Eye (tissue), 1 donor: ENCODE data around the gene TDRD9.

Source experiments
- DNase-seq: peaks from one replicate; pipeline ENCODE4 v3.0.0-alpha.2; 2015

The TDRD9 gene

DNA sequence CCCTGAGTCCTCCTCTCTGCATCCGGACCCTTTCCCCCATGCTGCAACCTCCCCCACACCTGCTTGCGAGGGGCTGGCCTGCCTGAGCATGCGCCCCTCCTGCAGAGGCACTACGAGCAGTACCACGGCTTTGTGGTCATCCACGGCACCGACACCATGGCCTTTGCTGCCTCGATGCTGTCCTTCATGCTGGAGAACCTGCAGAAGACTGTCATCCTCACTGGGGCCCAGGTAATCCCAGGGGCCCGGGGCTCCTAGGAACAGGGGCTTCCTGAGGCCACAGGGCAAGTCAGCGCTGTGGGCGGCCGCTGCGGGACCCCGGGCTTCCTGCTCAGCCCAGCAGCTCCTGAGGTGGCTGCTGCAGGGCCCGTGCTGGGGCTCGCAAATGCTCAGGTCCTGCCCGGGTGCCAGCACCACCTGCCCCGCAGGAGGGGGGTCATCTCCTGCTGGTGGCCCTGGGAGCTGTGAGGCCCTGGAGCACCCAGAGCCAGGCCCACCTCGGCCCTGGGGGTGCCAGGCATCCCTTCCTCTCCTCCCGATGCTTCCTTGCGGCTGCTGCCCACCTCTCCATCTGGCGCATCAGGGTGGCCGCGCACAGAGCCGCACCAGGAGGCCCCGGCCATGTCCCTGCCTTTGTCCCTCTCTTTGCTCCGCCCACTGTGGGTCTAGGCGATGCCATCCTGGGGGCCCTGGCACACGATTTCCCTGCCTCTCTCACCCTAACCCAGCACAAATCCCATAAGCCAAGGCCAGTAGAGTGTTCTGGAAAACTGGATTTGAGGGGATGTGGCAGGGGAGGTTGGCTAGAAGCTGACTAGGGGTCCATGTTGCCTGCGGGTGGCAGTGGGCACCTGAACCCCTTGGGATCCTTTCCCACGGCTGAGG, 167.4 kb downstream of the TDRD9 start:
- DNase-seq = no peak

DNA sequence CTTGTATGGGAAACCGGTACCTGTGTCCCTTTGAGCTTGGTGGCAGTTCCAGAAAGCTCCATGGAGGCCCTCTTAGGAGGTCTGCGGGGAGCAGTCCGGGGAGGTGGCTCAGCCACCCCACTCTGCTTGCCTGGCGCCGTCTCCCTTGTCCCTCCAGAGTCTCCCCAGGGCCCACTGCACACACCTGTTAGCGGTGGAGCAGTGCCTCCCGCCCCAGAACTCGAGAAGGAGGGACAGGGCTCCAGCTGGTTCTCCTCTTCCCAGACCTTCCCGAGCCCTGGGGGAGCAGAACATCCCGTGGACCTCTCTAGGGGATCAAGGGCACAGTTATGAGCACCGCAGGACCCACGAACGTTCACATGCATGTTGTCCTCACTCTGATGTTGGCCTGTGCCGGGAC, 168.1 kb downstream of the TDRD9 start:
- DNase-seq = no peak

DNA sequence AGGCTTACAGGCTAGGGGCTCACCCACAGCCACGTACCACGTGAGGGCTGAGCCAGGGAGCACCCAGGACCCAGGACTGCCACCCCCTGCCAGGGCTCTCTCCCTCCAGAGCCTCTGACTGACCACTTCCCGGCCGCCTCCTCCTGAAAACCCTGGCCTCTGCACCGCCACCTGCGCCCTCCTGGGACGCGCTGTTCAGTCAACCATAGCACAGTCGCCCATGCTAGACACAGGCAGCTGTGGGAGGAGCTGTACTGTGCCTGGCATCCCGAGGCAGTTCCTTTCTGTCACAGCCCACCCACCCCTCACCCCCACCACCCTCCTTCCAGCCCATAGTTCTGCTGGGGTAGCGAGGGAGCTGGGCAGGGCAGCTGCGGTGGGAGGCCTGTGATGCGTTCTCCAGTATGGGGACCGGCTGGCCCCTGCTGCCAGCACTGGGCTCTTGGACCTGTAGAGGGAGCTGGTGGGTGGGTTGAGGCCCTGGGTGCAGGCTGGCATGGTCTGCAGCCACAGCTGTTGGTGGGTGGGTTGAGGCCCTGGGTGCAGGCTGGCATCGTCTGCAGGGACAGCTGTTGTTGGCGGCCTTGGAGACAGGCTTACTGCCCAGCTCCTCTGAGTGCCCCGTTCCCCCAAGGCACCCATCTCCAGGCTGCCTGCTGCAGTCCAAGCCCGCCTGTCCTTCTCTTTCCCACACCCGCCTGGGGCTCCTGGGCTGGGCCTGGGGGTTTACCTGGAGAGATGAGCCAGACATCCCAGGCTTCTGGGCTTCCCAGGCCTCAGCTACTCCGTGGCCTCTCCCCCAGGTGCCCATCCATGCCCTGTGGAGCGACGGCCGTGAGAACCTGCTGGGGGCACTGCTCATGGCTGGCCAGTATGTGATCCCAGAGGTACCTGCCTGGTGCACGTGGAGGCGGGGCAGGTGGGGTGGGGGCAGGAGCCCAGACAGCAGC, 168.8 kb downstream of the TDRD9 start:
- no peak for DNase-seq

DNA sequence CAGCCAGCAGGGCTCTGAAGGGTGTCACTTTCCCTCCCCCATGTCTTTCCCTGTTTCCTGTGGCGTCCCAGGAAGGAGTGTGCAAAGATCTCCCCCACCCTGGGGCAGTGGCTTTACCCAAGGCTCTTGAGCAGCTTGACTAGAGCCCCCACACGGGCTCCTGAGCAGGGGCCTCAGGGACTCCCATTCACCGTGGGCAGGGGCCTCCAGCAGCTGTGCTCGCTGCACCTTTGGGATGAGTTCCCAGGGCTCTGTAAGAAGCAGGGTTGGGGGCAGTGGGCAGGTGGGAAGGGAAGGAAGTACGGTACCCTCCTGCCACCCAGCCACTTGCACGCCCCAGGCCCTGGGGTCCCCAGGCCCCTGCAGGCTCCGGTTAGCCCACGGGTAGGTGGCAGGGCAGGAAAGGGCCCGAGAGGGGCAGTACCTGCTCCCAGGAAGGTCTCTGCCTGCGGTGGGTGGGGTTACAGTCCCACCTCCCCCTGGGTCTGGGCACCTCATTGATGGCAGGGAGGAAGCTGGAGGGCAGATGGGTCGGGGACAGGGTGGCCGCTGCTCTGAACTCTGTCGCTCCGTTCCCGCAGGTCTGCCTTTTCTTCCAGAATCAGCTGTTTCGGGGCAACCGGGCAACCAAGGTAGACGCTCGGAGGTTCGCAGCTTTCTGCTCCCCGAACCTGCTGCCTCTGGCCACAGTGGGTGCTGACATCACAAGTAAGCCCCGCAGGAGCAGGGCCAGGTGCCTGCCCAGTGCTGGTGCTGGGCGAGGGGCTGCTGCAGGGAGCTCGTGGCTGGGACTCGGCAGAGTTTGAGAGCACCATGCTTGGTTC, 170.2 kb downstream of the TDRD9 start:
- DNase-seq = no peak

DNA sequence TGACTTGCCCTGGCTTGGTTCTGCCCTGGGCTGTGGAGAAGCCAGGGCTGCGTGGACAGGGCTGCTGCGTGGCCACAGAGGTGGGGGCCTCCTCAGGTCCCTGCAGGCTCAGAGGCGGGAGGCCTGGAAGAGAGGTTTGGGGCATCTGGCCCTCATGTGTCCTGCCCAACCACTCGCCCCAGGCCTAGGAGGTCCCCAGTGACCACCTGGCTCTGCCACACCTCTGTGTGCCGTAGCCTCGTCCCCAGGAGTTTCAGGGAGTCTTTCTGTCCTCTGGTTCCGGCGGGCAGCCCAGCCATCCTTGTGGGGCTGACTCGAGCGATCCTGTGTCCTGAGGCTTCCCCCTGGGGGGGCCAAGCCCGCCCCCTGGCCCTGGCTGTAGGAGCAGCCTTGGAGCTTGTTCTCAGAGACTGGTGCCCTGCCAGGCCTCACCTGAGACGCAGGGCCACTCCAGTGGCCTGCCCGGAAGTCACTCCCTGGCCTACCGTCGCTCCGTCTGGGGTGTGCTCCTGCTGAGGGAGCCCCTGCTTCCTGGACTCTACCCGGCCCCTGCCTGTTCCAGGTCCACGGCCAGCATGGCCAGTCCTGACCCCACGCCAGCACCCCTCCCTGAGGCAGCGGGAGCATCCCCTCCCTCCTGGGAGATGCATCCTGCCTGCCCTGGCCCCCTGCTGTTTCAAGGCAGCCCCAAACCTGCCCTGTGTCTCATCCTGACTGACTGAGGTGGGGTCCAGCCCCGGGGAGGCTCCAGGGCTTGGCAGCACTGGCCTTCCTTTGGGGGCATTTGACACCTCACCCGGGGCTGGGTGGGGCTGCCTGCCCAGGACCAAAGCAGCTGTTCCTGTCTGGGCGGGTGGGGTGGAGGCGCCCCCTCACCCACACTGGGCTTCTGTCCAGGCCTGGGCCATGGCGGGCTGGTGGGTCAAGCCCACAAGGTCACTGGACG, 171.1 kb downstream of the TDRD9 start:
- DNase-seq = no peak

DNA sequence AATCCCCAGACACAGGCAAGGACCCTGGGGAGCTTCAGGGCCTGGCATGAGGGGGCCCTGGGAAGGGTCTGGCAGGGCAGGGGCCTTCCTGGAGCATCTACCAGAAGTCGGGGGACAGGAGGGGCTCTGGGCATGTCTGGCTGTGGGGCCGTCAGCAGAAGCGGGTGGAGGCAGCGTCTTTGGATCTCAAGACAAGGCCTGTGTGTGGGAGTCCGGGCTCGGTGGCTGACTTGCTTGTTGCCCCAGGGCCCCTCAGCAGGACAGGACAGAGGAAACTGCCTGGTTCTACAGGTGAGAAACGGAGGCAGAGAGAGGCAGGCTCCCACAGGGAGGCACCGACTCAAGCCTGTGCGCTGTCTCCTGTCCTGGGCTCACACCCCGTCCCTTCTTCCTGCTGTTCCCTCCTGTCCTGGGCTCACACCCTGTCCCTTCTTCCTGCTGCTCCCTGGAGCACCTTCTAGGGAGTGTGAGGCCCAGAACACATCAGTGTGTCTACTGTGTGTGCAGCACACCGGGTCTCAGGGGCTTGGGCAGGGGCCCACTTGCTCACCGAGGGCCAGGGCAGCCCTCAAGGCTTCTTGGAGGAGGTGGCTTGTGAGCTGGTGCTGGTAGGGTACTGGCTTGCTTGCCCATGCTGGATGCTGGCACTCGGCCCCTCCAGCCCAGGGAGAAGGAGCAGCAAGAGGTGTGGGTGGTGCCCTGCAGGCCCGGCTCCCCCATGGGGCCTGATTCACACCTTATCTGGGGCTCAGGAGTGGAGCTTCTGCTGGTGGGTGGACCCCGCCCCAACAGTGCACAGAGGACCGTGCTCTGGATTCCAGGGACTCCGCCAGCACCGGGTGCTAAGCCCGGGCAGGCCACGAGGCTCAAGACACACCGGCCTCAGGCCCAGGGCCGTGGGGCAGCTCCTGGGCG, 172.2 kb downstream of the TDRD9 start:
- DNase-seq = no peak

DNA sequence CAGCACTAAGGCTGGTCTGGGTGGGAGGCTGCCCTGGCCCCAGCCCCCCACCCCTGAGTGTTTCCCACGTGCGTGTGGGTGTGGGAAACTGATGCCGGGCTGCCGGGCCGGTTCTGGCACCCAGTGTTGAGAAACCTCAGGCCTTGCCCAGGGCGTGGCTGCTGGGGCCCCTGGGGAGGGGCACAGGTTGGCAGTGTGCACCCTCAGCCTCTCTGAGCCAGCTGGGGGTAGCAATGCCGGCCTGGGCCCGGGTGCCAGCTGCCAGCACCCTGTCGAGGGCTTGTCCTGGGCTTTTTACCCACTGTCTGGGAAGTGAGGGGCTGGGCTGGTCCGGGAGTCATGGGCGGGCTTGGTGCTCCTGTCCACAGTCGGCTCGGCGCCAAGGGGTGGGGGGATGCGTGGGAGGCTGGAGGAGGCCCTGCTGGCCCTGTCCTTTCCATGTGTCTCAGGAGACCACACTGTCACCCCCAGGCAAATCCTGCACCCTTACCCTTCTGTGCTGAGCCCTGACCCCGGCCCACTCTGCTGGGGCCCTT, 172.9 kb downstream of the TDRD9 start:
- no peak for DNase-seq

DNA sequence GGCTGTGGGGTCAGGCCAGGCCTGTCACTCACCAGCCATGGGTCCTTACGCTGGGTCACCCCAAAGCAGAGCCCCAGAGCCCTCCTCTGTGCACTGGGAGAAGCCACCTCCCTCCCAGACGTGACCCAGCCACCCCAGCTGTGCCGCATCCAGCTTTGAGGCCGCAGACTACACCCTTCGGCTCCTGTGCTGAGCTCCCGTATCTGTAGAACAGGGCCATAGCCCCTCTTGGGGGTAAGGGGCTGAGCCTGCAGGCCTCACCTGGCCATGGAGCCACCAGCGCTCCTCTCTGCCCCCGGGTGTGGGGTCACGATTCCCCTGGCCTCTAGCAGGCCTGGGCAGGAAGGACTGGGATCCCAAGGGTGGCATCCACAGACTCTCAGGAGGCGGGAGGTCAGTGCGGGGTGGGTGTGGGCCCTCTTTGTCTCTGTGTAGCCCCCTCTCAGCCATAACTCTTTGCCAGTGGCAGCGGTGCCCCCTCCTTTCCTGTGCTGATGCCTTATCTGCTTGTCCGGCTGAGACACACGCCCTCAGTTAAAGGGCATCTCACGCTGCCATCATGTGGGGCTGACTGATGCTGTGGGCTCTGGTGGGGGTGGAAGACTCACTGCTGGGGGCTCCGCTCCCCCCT, 173.5 kb downstream of the TDRD9 start:
- DNase-seq = no peak
